ENCODE results near the gene SCG5.

The SCG5 gene

GRCh38 chr15:32659340-32660155 is 18.0 kb downstream of the SCG5 start:
- DNase-seq, result peak; percentile 40

DNA sequence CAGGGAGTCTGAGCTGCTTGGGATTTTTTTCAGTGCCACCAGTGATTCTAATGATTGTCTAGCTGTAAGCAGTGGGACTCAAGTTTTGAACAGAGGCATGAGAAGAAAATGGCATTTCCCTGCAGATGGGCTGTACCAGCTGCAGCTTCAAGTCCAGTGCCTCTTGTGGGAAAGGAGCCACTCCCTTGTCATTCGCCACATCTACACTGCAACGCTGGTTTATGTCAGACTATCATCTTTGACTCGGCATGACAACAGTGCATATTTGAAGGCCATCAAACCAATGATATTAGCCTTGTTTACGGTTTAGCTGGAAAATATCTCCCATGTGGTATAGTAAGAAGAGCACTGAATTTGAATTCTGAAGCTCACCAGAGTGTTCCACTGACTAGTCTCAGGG is 22.2 kb downstream of the SCG5 start:
- DNase-seq, result no peak

GRCh38 chr15:32664796-32665195 is 23.3 kb downstream of the SCG5 start:
- no peak for DNase-seq

DNA sequence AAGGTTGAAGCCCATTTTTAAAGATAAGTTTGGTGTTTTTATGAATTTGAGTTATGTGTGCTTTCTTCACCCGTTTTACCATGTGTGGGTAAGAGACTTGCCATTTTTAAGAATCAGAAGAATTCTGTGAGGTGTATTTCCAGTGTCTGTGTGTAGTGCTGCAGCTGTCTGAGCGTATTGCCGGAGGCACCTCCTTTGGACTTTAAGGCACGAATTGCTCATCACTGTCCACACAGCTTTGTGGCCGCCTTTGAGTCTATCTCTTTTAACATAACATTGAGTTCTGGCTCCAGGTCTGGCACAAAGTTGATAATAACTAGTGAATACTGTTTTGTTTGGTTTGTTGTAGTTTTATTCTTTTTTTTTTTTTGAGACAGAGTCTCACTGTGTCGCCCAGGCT is 25.8 kb downstream of the SCG5 start:
- DNase-seq, result no peak

DNA sequence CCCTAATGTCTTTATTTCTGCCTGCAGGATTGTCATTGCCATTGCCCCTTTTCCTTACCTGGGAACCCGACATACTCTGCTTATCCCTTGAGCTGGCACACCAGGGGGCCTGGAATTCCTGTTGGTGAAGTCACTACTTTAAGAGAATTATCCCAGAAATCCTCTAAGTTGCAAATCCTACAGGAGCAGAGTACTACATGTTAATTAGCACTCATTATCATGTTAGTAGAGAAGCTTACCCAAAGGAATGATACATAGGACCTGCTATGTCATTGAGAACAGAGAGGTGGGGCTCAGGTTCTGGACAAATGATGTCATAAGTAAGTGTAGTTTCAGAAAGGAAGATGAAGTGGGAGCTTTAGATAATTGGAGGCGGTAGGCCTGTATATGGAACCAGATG is 27.4 kb downstream of the SCG5 start:
- DNase-seq, result no peak

DNA sequence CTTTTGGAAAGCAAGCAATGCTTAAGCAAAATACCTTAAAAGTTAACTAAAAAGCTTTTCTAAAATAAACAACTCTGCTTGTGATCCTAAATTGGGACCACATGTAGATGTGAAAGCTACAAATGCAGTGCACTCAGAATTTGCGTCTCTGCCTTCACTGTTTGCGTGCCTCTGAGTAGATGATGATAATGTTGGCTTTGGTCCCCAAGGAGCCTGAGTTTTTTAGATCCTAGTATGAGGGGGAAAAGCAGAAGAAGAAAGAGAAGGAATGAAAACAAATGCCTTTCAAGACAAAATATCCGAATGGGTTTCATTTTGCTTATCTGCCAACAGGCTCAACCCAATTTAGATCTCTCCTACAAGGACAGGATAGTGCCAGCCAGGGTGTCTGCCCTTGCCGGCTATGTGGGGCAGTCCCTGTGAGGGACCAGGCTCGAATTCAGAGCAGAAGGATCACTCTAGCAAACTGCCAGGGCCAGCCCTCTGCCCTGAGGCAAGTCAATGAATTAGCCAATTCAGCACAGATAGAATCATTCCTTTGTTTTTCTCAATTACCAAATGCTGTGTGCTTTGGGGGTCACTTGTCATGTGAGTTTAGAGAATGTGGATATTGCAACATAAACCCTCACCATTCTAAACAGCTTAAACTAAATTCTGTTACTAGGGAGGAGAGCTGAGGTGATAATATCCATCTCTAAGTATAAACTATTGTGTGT is 28.5 kb downstream of the SCG5 start:
- DNase-seq, result no peak

DNA sequence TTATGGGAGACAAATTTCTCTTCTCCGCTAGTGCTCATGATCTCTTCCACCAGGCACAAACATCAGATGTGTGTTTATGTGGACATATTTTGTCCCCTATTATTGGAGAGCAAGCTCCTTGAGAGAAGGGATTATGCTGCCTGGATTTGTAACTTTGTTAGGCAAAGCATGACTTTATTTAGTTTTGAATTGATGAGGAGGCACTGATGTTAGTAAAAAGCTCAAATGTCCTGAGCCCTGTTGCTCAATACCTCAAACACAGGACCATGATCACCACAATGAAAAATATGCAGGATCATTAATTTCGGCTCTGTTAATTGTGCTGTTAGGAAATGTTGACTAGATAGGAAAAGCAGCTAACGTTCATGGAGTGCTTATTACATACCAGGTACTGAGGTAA is 29.1 kb downstream of the SCG5 start:
- DNase-seq, result no peak

GRCh38 chr15:32671339-32672325 is 30.1 kb downstream of the SCG5 start:
- DNase-seq, result no peak

GRCh38 chr15:32674681-32675080 is 33.2 kb downstream of the SCG5 start:
- DNase-seq, result no peak

DNA sequence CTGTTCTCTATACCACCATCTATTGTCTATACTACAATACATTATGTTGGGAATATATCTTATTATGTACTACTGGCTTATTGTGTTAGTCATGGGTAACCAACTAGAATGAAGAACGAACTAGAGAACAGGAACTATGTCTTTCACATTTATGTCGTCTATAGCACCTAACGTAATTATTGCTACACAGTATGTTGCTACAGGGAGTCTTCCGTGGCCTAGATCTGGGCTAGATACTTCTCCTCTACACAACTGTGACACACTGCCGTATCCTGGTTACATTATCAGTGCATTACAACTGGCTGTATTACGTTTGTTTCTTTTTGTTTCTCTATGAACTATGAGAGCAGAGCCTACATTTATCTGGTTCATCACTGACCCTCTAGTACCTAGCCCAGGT is 34.0 kb downstream of the SCG5 start:
- no peak for DNase-seq

DNA sequence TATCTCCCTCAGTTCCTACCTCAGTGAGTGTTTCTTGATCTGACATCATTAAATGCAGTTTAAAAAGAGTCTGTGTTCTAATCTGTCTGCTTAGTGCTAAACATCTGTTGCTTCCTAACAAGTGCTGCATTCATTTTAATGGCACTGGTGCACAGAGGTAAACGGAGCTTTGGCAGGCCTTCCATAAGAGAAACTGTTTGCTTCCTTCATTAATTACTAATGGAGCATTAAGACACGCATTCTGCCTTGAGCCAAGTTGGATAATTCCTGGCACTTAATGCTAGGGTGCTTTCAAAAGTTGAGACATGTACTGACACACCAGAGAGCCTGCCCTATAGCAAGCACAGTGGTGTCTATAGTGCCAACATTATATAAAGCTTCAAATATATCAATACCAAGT is 34.7 kb downstream of the SCG5 start:
- DNase-seq, result no peak

DNA sequence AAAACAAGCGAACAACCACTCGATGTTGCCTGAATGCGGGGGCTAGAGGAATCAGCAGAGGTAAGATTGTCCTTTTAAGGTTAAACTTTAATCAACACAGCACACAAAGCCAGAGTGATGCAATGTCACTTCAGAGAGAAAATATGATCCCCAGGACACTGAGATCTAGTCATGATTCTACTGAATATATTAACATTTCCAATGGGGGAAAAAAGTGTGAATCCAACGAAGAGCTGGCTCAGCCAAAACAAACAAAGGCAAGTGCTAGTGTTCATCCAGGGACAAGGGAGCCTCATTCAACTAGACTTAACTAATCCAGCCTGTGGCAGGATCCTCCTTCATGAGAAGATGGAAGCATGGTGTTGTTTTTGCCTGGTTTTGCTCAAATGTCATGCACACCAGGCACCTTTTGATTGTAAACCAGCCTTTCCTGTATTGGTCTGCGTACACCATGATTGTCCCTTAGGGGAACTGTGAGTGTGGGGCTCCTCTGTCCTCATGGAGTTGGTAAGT is 35.8 kb downstream of the SCG5 start:
- peak; percentile 49 for DNase-seq

- DNase-seq, result no peak
Observed at GRCh38 chr15:32679298-32679690, 37.8 kb downstream of the SCG5 start.

GRCh38 chr15:32682569-32682968 is 41.1 kb downstream of the SCG5 start:
- no peak for DNase-seq

- no peak for DNase-seq
Observed at GRCh38 chr15:32682977-32683630, 41.6 kb downstream of the SCG5 start.

DNA sequence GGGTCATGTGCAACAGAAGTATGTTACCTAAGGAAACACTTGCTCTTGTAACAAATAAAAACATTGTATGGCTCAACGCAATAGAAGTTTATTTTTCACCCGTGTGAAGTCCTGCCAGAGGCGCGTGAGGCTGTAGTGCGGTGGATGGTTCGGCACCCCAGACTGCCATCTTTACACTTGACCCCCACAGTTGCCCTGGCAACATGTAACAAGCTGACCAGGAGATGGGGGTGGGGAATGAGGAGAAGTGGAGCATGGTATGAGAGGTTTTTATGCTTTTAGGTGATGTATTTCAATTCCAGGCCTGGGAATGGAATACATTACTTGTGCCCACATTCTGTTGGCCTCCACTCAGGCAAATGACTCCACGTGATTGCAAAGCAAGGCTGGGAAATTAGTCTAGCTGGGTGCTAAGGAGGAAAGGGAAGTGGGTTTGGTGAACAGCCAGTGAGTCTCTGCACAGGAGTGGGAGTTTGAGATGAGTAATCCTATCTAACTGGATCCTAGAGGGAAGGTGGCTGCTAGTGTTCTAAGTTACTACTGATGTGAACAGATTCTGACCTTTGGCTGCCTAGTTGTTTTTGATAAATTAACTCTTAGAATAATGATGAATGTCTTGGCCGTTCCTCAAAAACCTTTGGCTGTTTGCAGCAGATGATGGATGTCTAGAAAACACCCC is 42.5 kb downstream of the SCG5 start:
- DNase-seq, result no peak

GRCh38 chr15:32685576-32685975 is 44.1 kb downstream of the SCG5 start:
- no peak for DNase-seq

DNA sequence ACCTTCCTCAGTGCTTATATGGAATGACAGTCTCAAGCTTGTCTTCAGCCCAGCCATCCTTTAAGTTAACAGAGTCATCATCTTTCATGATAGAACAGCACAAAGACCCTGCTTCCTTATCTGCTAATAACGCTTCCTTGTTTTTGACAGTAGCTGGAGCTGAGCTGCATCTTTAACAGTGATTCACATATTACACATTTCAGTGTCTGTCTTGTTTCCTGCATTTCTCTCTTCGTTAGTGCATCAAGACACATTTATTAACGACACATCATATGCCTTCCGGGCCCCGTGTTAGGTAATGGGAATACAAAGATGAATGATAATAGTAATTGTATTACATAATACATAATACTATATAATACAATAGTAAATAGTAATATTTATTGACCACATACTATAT is 46.0 kb downstream of the SCG5 start:
- DNase-seq, result no peak

- DNase-seq, result peak; percentile 48
Observed at GRCh38 chr15:32688151-32688639, 46.7 kb downstream of the SCG5 start.

- no peak for DNase-seq
Observed at GRCh38 chr15:32690941-32691688, 49.6 kb downstream of the SCG5 start.

GRCh38 chr15:32691689-32692038 is 50.2 kb downstream of the SCG5 start:
- DNase-seq, result no peak
